ENCODE measurements around the gene F5.

The F5 gene

DNA sequence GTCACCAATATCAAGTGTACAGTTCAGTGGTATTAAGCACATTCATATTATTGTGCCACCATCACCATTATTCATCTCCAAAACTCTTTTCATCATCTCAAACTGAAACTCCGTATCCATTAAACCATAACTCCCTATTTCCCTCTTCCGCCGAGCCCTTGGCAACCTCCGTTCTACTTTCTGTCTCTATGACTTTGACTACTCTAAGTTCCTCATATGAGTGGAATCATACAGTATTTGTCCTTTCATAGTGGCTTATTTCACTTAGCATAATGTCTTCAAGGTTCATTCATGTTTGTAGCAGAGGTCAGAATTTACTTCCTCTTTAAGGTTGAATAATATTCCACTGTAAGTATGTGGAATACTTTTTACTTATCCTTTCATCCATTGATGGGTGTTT is 21.9 kb upstream of the F5 start:
- in situ Hi-C loops (cut with HindIII; ENCODE audit: low pct_unique_long_range_greater_than_20kb, low sequenced_read_pairs) = no loop called here
- TF ChIP-seq JUND (IDR thresholded peaks at IDR 0.05; ENCODE audit: low read depth) = no peak
- no peak for DNase-seq (ENCODE audit: low read depth in 1 of 2, low spot score in 1 of 2)

DNA sequence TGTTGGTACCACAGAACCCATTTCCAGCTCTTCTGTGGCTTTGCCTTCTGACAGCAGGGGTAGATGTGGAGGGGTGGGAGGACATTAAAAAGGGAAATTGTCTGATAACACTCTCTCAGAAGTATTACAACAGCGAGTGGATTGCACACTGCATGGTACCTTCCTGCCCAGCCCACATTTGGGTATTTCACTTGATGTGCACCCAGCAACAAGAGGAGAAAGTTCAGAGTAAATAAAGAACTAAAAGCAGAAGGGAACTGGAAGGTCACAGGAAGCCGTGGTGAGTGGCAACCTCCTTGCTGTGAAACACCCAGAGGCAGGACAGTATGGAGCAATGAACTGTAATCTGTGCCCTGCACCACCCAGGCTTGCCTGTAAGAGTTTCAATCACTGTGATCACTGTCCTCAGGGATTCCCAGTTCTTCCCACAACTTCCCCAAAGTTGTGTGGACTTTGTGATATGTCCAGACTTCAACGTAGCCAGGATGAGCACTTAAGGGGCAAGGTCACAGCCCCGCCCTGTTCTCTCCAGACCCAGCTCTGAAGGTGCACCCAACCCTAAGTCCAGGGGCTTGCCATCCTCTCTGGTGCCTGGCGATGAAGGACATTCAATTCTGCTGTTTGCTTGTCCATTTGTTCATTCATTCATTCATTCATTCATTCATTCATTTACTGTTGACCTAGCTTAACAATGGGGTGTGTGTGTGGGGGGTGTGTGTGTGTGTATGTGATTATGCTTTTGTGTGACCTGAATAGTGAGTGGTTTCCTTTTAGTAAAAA is 18.7 kb upstream of the F5 start:
- no peak for DNase-seq (ENCODE audit: low read depth in 1 of 2, low spot score in 1 of 2)
- in situ Hi-C loops (cut with HindIII; ENCODE audit: low pct_unique_long_range_greater_than_20kb, low sequenced_read_pairs) = no loop called here
- no peak for TF ChIP-seq JUND (IDR thresholded peaks at IDR 0.05; ENCODE audit: low read depth)

DNA sequence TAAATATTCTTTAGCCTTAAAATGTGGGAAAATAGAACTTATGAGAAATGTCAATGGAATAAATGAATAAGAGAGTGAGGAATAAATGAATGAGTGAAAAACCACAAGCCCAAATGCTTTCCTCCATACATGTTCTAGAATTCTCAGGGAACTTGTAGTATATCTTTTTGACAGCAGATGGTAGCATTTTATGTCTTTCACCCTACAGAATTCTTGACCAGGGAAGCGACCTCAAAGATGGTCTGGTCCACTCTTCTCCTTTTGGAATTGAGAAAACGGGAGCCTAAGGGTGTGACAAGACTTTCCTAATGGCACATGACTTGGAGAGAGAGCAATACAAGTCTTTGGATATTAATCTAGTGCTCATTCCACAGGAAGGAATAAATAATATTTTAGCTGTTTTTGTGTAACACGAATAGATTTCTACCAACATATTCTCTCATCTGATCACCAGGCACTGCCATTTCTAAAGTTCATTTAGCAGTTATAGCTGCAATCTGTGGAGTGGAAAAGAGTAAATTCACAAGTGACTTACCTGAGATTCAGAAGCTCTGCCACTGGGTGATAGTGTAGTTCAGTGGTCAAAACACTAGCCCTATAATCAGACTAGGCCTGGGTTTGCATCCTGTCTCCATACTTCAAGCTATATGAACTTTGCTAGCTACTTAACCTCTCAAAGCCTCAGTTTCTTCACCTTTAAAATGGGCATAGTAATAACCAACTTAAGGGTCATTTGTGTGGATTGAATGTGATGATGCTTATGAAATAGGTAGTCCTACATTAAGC is 15.0 kb upstream of the F5 start:
- in situ Hi-C loops (cut with HindIII; ENCODE audit: low pct_unique_long_range_greater_than_20kb, low sequenced_read_pairs) = no loop called here
- TF ChIP-seq JUND (IDR thresholded peaks at IDR 0.05; ENCODE audit: low read depth) = no peak
- peak; percentile 27 to 64 for DNase-seq (ENCODE audit: low read depth in 1 of 2, low spot score in 1 of 2)

DNA sequence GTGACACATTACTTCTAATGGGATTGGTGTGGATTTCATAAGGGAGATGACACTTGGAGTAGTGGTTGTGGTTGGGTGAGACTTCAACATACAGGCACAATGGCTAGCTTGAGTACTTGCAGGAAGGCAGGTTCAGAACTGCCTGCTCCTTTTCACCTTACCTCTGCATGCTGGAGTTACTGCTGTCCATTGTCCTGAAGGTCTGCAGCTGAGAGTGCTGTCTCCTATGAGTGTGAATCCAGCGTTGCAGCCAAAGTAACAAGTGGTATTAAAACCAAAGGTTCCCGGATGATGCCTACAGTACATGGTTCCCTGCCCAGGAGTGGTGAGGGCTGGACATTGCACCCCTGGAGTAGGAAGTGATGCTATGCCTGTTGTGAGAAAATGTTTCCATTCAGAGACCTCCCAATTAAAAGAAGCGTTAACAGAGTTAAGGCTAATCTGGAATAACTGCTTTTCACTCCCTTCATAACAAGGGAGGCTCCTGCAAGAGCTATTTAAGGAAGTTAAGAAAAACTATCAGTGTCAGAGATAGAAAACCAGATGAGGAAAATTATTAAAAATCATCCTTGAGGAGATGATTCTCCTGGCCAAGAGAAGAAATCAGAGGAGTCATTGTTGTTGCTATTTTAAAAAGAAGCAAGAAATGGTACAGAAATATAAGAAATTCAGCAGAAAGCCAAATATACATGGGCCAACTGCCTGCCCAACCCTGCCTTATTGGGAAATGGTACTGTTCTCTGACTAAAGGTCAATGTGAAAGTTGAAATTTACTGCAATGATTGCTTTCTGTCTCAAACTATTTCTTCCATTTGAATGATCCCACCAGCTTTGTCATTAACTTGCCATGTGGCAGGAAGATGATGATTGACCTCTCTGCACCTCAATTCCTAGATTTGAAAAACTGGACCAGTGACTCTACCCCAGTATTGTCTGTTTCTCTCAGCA is 9.8 kb upstream of the F5 start:
- peak; percentile 43 to 76 for DNase-seq (ENCODE audit: low read depth in 1 of 2, low spot score in 1 of 2)
- TF ChIP-seq JUND (IDR thresholded peaks at IDR 0.05; ENCODE audit: low read depth) = no peak
- in situ Hi-C loops (cut with HindIII; ENCODE audit: low pct_unique_long_range_greater_than_20kb, low sequenced_read_pairs) = no loop called here

DNA sequence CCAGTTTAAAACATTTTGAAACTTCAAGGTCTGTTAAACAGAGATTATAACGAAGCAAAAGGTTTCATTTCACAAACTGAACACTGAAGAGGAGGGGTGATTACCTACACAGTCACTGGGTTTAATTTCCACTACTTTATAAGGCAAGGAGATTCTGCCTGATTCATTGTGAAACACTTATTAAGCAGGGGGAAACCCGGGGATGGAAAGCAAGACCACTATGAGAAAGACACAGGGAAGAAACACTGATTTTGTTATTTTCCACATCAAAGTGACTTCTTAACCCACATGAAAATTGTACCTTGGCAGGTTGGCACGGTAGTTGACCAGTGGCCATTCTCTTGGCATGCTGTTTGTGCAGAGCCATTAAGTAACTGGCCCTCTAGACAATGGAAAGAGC is 8.1 kb upstream of the F5 start:
- in situ Hi-C loops (cut with HindIII; ENCODE audit: low pct_unique_long_range_greater_than_20kb, low sequenced_read_pairs) = no loop called here
- no peak for DNase-seq (ENCODE audit: low read depth in 1 of 2, low spot score in 1 of 2)
- TF ChIP-seq JUND (IDR thresholded peaks at IDR 0.05; ENCODE audit: low read depth) = no peak

DNA sequence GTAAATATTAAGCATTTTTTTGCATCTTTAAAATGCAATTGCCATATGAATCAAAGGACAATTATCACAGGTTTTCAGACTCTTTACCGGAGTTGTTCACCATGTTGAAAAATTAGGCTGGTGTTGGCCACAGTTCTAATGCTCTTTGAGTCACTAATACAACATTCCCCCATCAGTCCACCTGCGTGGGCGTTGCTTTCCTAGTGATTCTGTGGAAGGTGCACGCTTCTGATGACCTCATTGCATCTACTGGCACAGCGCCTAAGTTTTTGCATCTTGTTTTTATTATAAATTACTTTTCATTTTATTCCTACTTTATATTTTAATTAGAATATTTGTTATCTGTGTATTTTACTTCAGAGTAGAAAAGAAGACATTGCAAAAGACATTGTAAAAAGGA is 4.7 kb upstream of the F5 start:
- in situ Hi-C loops (cut with HindIII; ENCODE audit: low pct_unique_long_range_greater_than_20kb, low sequenced_read_pairs) = no loop called here
- no peak for TF ChIP-seq JUND (IDR thresholded peaks at IDR 0.05; ENCODE audit: low read depth)

DNA sequence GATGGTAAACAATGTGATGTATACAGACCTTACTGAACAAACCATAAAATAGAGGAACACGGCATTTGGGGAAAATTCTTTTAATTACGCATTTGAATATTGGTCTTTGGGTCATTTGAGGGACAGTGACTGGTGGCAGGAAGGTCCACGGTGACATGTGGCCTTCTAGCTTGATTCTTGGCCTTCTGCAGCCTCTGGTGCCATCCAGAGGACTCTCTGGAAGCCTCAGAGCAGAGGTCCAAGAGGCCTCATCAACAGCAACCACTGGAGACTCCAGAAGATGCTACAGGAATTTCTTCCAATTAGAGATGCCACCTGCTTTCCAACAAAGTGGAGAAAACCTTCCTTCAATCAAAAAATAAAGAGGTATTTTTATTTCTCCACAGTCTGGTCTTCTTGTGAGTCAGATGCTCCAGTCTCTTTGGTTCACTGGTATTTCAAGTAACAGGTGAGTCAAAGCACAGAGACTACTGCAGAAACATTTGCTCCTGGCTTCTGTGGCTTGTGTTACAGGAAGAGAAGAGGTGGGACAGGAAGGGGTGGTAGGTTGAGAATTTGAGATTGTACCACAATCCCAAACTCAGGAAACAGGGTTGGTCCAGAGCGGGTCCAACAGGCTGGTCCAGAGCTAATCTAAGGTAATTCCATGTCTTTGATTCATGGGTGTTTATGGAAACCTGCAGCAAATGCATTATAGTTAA is 2.7 kb upstream of the F5 start:
- DNase-seq (ENCODE audit: low read depth in 1 of 2, low spot score in 1 of 2) = no peak
- no peak for TF ChIP-seq JUND (IDR thresholded peaks at IDR 0.05; ENCODE audit: low read depth)
- in situ Hi-C loops (cut with HindIII; ENCODE audit: low pct_unique_long_range_greater_than_20kb, low sequenced_read_pairs) = no loop called here

More for the DNA sequence above, 4.7 kb upstream of the F5 start:
- no peak for DNase-seq (ENCODE audit: low read depth in 1 of 2, low spot score in 1 of 2)

DNA sequence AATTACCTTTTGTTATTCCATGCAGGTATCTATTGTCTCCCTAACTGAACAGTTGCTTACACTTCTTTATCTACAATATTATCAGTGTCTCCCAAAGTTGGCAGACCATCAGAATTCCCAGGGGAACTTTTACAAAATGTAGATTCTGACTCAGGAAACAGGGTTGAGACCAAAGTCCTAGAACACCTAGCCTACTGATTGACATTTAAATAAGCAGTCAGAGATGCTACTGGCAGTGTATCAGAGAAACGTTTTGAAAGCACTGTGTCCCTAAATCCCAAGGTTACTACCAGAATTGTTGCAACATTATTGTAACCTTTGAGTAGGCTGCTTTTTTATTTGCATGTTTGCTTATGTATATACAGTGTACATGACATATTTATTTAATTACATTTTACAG is 1.8 kb upstream of the F5 start:
- no peak for TF ChIP-seq JUND (IDR thresholded peaks at IDR 0.05; ENCODE audit: low read depth)
- DNase-seq (ENCODE audit: low read depth in 1 of 2, low spot score in 1 of 2) = no peak
- in situ Hi-C loops (cut with HindIII; ENCODE audit: low pct_unique_long_range_greater_than_20kb, low sequenced_read_pairs) = no loop called here

DNA sequence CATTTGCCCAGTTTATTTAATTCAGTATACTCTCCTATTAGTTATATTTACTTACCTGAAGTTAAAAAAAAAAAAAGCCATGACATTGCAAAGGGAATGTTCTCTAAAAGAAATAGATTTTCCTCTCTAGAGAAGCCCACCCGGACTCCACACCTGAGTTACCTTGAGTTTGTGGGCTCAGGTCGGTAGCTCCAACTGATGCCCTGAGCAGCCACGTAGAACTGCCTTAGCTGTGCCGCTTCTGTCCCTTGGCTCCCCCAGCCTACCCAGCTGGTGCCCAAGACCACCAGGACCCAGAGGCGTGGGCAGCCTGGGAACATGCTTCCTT is 250 bp downstream of the F5 start:
- DNase-seq (ENCODE audit: low read depth in 1 of 2, low spot score in 1 of 2) = no peak
- in situ Hi-C loops (cut with HindIII; ENCODE audit: low pct_unique_long_range_greater_than_20kb, low sequenced_read_pairs) = no loop called here
- TF ChIP-seq JUND (IDR thresholded peaks at IDR 0.05; ENCODE audit: low read depth) = no peak

DNA sequence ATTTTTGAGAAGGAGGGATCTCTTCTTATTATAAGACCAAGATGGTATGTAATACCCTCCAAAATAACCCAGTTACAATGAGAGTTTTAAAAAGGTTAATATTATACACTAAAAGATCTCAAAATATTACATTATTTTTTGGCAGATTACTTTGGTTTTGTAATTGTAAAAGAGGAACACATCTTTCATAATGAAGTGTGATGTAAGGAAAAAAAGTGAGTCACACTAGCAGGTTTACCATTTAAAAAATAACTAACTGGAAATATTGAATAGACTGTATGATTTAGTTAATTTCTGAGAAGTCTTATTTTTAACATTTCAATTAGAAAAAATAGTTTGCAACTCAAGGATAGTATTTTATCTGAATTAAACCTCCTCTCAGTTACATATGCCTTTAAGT is 1.1 kb downstream of the F5 start:
- in situ Hi-C loops (cut with HindIII; ENCODE audit: low pct_unique_long_range_greater_than_20kb, low sequenced_read_pairs) = no loop called here
- DNase-seq (ENCODE audit: low read depth in 1 of 2, low spot score in 1 of 2) = no peak
- no peak for TF ChIP-seq JUND (IDR thresholded peaks at IDR 0.05; ENCODE audit: low read depth)

DNA sequence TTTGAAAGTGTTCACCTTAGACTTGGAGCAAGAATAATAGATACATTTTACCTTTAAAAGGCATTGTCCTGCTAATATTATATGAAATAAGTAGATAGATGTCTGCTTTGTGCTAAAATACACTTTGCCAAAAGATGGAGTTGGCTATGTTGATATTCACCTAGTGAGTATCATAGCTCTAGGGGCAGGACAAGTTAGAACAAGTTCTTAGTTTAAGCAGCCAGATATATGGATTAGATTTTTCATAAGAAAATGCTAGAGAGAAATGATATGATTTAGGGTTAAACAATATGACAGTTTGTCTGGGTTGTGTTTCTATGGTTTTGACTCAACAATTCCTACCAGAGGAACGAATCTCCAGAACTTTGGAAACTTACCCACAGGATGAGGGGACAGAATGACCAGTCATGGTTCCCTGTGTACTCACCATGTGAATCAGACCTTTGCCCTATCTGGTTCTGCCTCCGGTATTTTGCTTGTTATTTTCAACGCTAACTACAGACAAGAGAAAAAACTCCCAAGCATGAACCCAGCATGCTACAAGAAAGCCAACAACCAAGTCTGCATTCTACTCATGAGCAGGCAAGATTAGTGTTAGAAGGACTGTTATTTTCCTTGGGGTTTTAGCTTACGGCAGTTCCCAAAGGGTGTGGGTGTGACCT is 1.7 kb downstream of the F5 start:
- DNase-seq (ENCODE audit: low read depth in 1 of 2, low spot score in 1 of 2) = no peak
- TF ChIP-seq JUND (IDR thresholded peaks at IDR 0.05; ENCODE audit: low read depth) = no peak
- in situ Hi-C loops (cut with HindIII; ENCODE audit: low pct_unique_long_range_greater_than_20kb, low sequenced_read_pairs) = no loop called here
